Uterus (tissue), 4 donors: ENCODE results near the gene RBMS1. TPM values are rescaled to one million over a fixed set of nuclear protein-coding genes. Genes with fewer than 3 reads are reported as not detected.

Experiments used
- DNase-seq, 2 donors: peaks; one replicate each; pipeline ENCODE4 v3.0.0-alpha.2; 2019 to 2020
- H3K27ac ChIP-seq, 2 donors: fragments of 200-600 bp; sonication (generic); 1 replicate in 1 of 2; 2 replicates in 1 of 2; pipeline ENCODE4 v1.5.1; 2016 to 2018
- H3K27me3 ChIP-seq, 2 donors: fragments of 200-600 bp; sonication (generic); one replicate each; pipeline ENCODE4 v1.5.1; 2018 to 2019; ENCODE audit warnings: control low read depth in 1 of 2
- H3K36me3 ChIP-seq, 2 donors: fragments of 200-600 bp; sonication (generic); one replicate each; pipeline ENCODE4 v1.5.1; 2019; ENCODE audit warnings: control low read depth in 1 of 2
- H3K4me1 ChIP-seq, 2 donors: fragments of 200-600 bp; sonication (generic); one replicate each; pipeline ENCODE4 v1.5.1; 2018 to 2019; ENCODE audit warnings: control low read depth in 1 of 2
- H3K4me3 ChIP-seq, 2 donors: fragments of 200-600 bp; sonication (generic); 1 replicate in 1 of 2; 2 replicates in 1 of 2; pipeline ENCODE4 v1.5.1; 2018 to 2019; ENCODE audit warnings: mild to moderate bottlenecking in 1 of 2
- H3K9me3 ChIP-seq, 2 donors: fragments of 200-600 bp; sonication (generic); one replicate each; pipeline ENCODE4 v1.5.1; 2019; ENCODE audit warnings: control low read depth in 1 of 2
- POLR2A ChIP-seq, 2 donors: fragments of 450-650 bp; IDR thresholded peaks; one replicate each; pipeline ENCODE4 v1.6.1; 2016; ENCODE audit warnings: antibody characterized with exemption in 2 of 2, mild to moderate bottlenecking in 1 of 2, moderate library complexity in 1 of 2
- intact Hi-C: fragments of 100-400 bp; cut with DNase I; formaldehyde crosslinking; loops from one replicate; pipeline ENCODE4 v1.15.1; 2023; ENCODE audit warnings: low total_unique reads
- total RNA-seq, 4 donors: library from RNA; depleted of rRNA in 3 of 4; stranded (reverse); fragments of >200 nt in 3 of 4; gene quantifications; one replicate each; pipeline versions ENCODE4 v1.1.0 to v1.2.4, GENCODE V29; 2014 to 2023
- TF ChIP-seq, protein P1 (sequence below), 4 experiments: fragments of 200-600 bp in 2 of 4; fragments of 450-650 bp in 2 of 4; sonication (generic) in 2 of 4; IDR thresholded peaks; one replicate each; pipeline ENCODE4 v1.5.1; 2016 to 2019; ENCODE audit warnings: antibody characterized with exemption in 4 of 4, mild to moderate bottlenecking in 2 of 4, moderate library complexity in 1 of 4
- donor health status: DM: yes; HTN: yes; CAD: no.

Gene RBMS1
- total RNA-seq, 4 donors from 2014 or later: 30.5 to 149 (median 88.9) TPM

GRCh38 chr2:160402501-160402900 lies 91.1 kb downstream of the RBMS1 start:
- Histone ChIP-seq H3K36me3 (no peaks in the 10 kb centered on the region), H3K9me3 (no peaks in the 10 kb centered on the region), H3K27ac (peak overlapping the region in 1 of 2 donors; percentile 99), H3K4me3 (no peak overlapping the region), H3K27me3 (no peaks in the 10 kb centered on the region), H3K4me1 (peaks cover 9 to 16% of the 10 kb centered on the region in 2 donors)
- no peak for DNase-seq
- TF ChIP-seq POLR2A (IDR thresholded peaks at IDR 0.05): no peak
- TF ChIP-seq, protein P1, sequence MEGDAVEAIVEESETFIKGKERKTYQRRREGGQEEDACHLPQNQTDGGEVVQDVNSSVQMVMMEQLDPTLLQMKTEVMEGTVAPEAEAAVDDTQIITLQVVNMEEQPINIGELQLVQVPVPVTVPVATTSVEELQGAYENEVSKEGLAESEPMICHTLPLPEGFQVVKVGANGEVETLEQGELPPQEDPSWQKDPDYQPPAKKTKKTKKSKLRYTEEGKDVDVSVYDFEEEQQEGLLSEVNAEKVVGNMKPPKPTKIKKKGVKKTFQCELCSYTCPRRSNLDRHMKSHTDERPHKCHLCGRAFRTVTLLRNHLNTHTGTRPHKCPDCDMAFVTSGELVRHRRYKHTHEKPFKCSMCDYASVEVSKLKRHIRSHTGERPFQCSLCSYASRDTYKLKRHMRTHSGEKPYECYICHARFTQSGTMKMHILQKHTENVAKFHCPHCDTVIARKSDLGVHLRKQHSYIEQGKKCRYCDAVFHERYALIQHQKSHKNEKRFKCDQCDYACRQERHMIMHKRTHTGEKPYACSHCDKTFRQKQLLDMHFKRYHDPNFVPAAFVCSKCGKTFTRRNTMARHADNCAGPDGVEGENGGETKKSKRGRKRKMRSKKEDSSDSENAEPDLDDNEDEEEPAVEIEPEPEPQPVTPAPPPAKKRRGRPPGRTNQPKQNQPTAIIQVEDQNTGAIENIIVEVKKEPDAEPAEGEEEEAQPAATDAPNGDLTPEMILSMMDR (IDR thresholded peaks at IDR 0.05): no peak
- intact Hi-C loops: no loop called here

DNA sequence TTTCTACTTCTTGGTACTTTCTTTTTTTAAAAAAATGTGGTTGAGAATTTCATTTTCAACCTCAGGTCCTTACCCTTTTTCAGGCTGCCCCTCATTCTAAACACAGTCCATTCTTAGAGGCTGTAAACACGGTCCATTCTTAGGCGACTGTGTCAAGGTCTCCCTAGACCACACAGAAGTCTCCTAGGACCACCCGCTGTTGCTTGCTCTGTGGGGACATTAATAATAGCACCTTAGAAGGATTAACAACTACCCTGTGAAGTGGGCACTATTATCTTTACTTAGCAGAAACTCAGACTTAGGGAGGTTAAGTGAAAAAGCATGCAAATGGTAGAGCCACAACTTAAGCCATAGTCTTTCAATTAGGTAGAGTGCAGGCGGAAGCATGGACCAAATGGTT lies 91.7 kb downstream of the RBMS1 start:
- DNase-seq: no peak
- no peak for TF ChIP-seq POLR2A (IDR thresholded peaks at IDR 0.05)
- TF ChIP-seq, protein P1 (IDR thresholded peaks at IDR 0.05): no peak
- no peaks in the 10 kb centered on the region for H3K27me3 ChIP-seq
- peak overlapping the region in 1 of 2 donors; percentile 99 for H3K27ac ChIP-seq
- H3K36me3 ChIP-seq: no peaks in the 10 kb centered on the region
- peaks cover 9 to 16% of the 10 kb centered on the region in 2 donors for H3K4me1 ChIP-seq
- intact Hi-C loops: no loop called here
- H3K4me3 ChIP-seq: no peak overlapping the region
- no peaks in the 10 kb centered on the region for H3K9me3 ChIP-seq

GRCh38 chr2:160399880-160400279 lies 93.7 kb downstream of the RBMS1 start:
- intact Hi-C loops: no loop called here
- TF ChIP-seq, protein P1 (IDR thresholded peaks at IDR 0.05): no peak
- no peak for TF ChIP-seq POLR2A (IDR thresholded peaks at IDR 0.05)
- Histone ChIP-seq H3K4me1 (peaks cover 10 to 12% of the 10 kb centered on the region in 2 donors), H3K27me3 (no peaks in the 10 kb centered on the region), H3K27ac (no peak overlapping the region), H3K36me3 (no peaks in the 10 kb centered on the region), H3K9me3 (no peaks in the 10 kb centered on the region), H3K4me3 (no peak overlapping the region)
- no peak for DNase-seq

GRCh38 chr2:160397530-160397865 lies 96.1 kb downstream of the RBMS1 start:
- H3K4me3 ChIP-seq: no peak overlapping the region
- TF ChIP-seq POLR2A (IDR thresholded peaks at IDR 0.05): no peak
- TF ChIP-seq, protein P1 (IDR thresholded peaks at IDR 0.05): no peak
- H3K27ac ChIP-seq: no peak overlapping the region
- no peaks in the 10 kb centered on the region for H3K27me3 ChIP-seq
- no peak for DNase-seq
- intact Hi-C loops: no loop called here
- no peaks in the 10 kb centered on the region for H3K9me3 ChIP-seq
- no peaks in the 10 kb centered on the region for H3K36me3 ChIP-seq
- peaks cover 0 to 9% of the 10 kb centered on the region in 2 donors for H3K4me1 ChIP-seq

- no peak for DNase-seq
- no peak overlapping the region for H3K4me3 ChIP-seq
- H3K27ac ChIP-seq: no peak overlapping the region
- H3K27me3 ChIP-seq: no peaks in the 10 kb centered on the region
- no peaks in the 10 kb centered on the region for H3K9me3 ChIP-seq
- no peaks in the 10 kb centered on the region for H3K36me3 ChIP-seq
- peaks cover 1 to 9% of the 10 kb centered on the region in 2 donors for H3K4me1 ChIP-seq
- intact Hi-C loops: no loop called here
- TF ChIP-seq POLR2A (IDR thresholded peaks at IDR 0.05): no peak
- TF ChIP-seq, protein P1 (IDR thresholded peaks at IDR 0.05): no peak
Measured at GRCh38 chr2:160394153-160394552, 99.5 kb downstream of the RBMS1 start.
